Spleen (tissue), 11 donors: ENCODE results near the gene ZNF701. TPM values are rescaled to one million over a fixed set of nuclear protein-coding genes. Genes with fewer than 3 reads are reported as not detected.
A peak's percentile ranks its signal among the peaks of the same experiment; 100 is the strongest.
"Not testable (repeated sequence)": the region's sequence is repeated elsewhere in the genome, so short reads cannot be mapped to it uniquely, and the experiment has no call there.

Experiments used
- DNase-seq: peaks from one replicate; pipeline ENCODE4 v3.0.0-alpha.2; 2020
- H3K27ac ChIP-seq, 8 donors: fragments of 200-600 bp; sonication (generic) in 7 of 8; 1 replicate in 4 of 8; 2 replicates in 4 of 8; pipeline versions ENCODE4 v1.5.0 to v1.8.0; 2016 to 2021; ENCODE audit warnings: inconsistent platforms in 4 of 8, mild to moderate bottlenecking in 4 of 8, moderate library complexity in 1 of 8
- H3K27me3 ChIP-seq, 7 donors: fragments of 200-600 bp; sonication (generic) in 6 of 7; replicated peaks in 1 of 7; 1 replicate in 4 of 7; 2 replicates in 3 of 7; pipeline versions ENCODE4 v1.5.0 to v1.8.0; 2016 to 2021; ENCODE audit warnings: inconsistent platforms in 3 of 7, mild to moderate bottlenecking in 1 of 7
- H3K36me3 ChIP-seq, 6 donors: fragments of 200-600 bp; sonication (generic) in 5 of 6; 1 replicate in 4 of 6; 2 replicates in 2 of 6; pipeline versions ENCODE4 v1.5.0 to v1.8.0; 2016 to 2021; ENCODE audit warnings: inconsistent platforms in 2 of 6
- H3K4me1 ChIP-seq, 6 donors: fragments of 200-600 bp; sonication (generic) in 5 of 6; 1 replicate in 3 of 6; 2 replicates in 3 of 6; pipeline versions ENCODE4 v1.5.0 to v1.8.0; 2016 to 2021; ENCODE audit warnings: inconsistent platforms in 3 of 6
- H3K4me3 ChIP-seq, 8 donors: fragments of 200-600 bp; sonication (generic) in 7 of 8; 1 replicate in 4 of 8; 2 replicates in 4 of 8; pipeline versions ENCODE4 v1.5.0 to v1.8.0; 2016 to 2021; ENCODE audit warnings: inconsistent platforms in 4 of 8, mild to moderate bottlenecking in 4 of 8, moderate library complexity in 2 of 8
- H3K9me3 ChIP-seq, 8 donors: fragments of 200-600 bp; sonication (generic) in 7 of 8; 1 replicate in 4 of 8; 2 replicates in 4 of 8; pipeline versions ENCODE4 v1.5.0 to v1.8.0; 2016 to 2021; ENCODE audit warnings: inconsistent platforms in 4 of 8
- CTCF ChIP-seq, 11 experiments: fragments of 200-600 bp in 7 of 11; fragments of 450-650 bp in 4 of 11; sonication (generic) in 4 of 11; IDR thresholded peaks in 8 of 11; conservative IDR thresholded peaks in 3 of 11; 1 replicate in 7 of 11; 2 replicates in 4 of 11; pipeline versions ENCODE4 v1.4.0 to v1.8.0; 2016 to 2021; ENCODE audit warnings: antibody characterized with exemption in 11 of 11, inconsistent platforms in 4 of 11, mild to moderate bottlenecking in 1 of 11
- POLR2A ChIP-seq, 3 donors: fragments of 450-650 bp; IDR thresholded peaks; one replicate each; pipeline ENCODE4 v1.5.1; 2017; ENCODE audit warnings: antibody characterized with exemption in 3 of 3, mild to moderate bottlenecking in 1 of 3
- POLR2AphosphoS5 ChIP-seq, 3 donors: sonication (generic); formaldehyde crosslinking; IDR thresholded peaks; one replicate each; pipeline ENCODE4 v1.5.1; 2017; ENCODE audit warnings: antibody characterized with exemption in 3 of 3
- WGBS, 5 donors: extraction: QIAGEN DNeasy Blood & Tissue Kit in 3 of 5; methylation state at CpG; one replicate each; pipeline versions ENCODE4 v1.1.5 to v1.1.7; 2013 to 2018; 5-methylcytosine and 5-hydroxymethylcytosine counted together
- intact Hi-C: fragments of 100-400 bp; cut with DNase I; formaldehyde crosslinking; loops from one replicate; pipeline ENCODE4 v1.15.0; 2023; ENCODE audit warnings: low total_unique reads
- polyA plus RNA-seq, 3 donors: library from polyadenylated mRNA; stranded (reverse); fragments of 200-250 nt; gene quantifications; one replicate each; pipeline ENCODE4 v1.2.1, GENCODE V29; 2013
- total RNA-seq, 7 donors: library from RNA; depleted of rRNA in 3 of 7; stranded (reverse); fragments of >200 nt in 3 of 7; fragmentation: NEBNext Ultra II Directional in 4 of 7; extraction: Animal tissue kit (Norgen Biotek cat#: 25700) in 4 of 7; gene quantifications; one replicate each; pipeline versions ENCODE4 v1.1.0 to v1.2.1, GENCODE V29; 2016 to 2021
- donor health status: healthy with polysubstance abuse.
- donor health status: DM: no; HTN: no; CAD: no; lungs with moderate emphysema.
- donor health status: DM: no; HTN: no; CAD: no.
- donor health status: Bipolar disorder and iron deficiency.
- donor health status: healthy.
- donor health status: DM: no; HTN: no; CAD: no.
- donor health status: DM: yes; HTN: yes; CAD: no.

The ZNF701 gene
- total and polyA plus RNA-seq, 10 donors = 5.0 to 28.2 (median 20.0) TPM

- Histone ChIP-seq H3K27ac (peak overlapping the region in 2 of 8 donors; percentile 18 to 46), H3K36me3 (peaks cover 8 to 87% (median 55%) of the 10 kb centered on the region in 6 donors), H3K4me1 (peaks cover 0 to 11% (median 4%) of the 10 kb centered on the region in 6 donors), H3K9me3 (peaks cover 0 to 99% (median 66%) of the 10 kb centered on the region in 8 donors), H3K27me3 (no peaks in the 10 kb centered on the region), H3K4me3 (no peak overlapping the region)
- TF ChIP-seq POLR2A (IDR thresholded peaks at IDR 0.05) = no peak
- no peak for TF ChIP-seq CTCF (IDR thresholded peaks at IDR 0.05 in 8 of 11, conservative IDR thresholded peaks at IDR 0.05 in 3 of 11)
- TF ChIP-seq POLR2AphosphoS5 (IDR thresholded peaks at IDR 0.05) = no peak
- intact Hi-C loops = no loop called here
- no peak for DNase-seq
- WGBS, 5 donors = 45 to 61% (median 58%) methylated on average over 8 of the region's 8 CpGs
These were observed 27.0 kb upstream of the ZNF701 start for GRCh38 chr19:52542984-52543664.

- no peak for DNase-seq
- intact Hi-C loops = no loop called here
- TF ChIP-seq POLR2A (IDR thresholded peaks at IDR 0.05) (no peak), POLR2AphosphoS5 (IDR thresholded peaks at IDR 0.05) (no peak), CTCF (IDR thresholded peaks at IDR 0.05 in 8 of 11, conservative IDR thresholded peaks at IDR 0.05 in 3 of 11) (no peak)
- Histone ChIP-seq H3K4me1 (no peaks in the 10 kb centered on the region), H3K27ac (no peak overlapping the region), H3K27me3 (no peaks in the 10 kb centered on the region), H3K9me3 (peaks cover 33 to 100% (median 100%) of the 10 kb centered on the region in 8 donors), H3K4me3 (peak overlapping the region in 1 of 8 donors; percentile 33), H3K36me3 (peaks cover 25 to 100% (median 86%) of the 10 kb centered on the region in 6 donors)
- 95 to 98% (median 97%) methylated on average over 15 of the region's 15 CpGs for WGBS, 5 donors
These were observed 15.7 kb upstream of the ZNF701 start for GRCh38 chr19:52554216-52554971.

- H3K4me1 ChIP-seq = no peaks in the 10 kb centered on the region
- WGBS, 5 donors = 97 to 98% (median 98%) methylated on average over 15 to 16 of the region's 16 CpGs
- H3K4me3 ChIP-seq = no peak overlapping the region
- TF ChIP-seq CTCF (IDR thresholded peaks at IDR 0.05 in 8 of 11, conservative IDR thresholded peaks at IDR 0.05 in 3 of 11) (no peak), POLR2AphosphoS5 (IDR thresholded peaks at IDR 0.05) (no peak), POLR2A (IDR thresholded peaks at IDR 0.05) (no peak)
- H3K36me3 ChIP-seq = peaks cover 18 to 100% (median 77%) of the 10 kb centered on the region in 6 donors
- DNase-seq = no peak
- H3K27me3 ChIP-seq = no peaks in the 10 kb centered on the region
- H3K27ac ChIP-seq = no peak overlapping the region
- intact Hi-C loops = no loop called here
- H3K9me3 ChIP-seq = peaks cover 35 to 100% (median 100%) of the 10 kb centered on the region in 8 donors
These were observed 12.7 kb upstream of the ZNF701 start for GRCh38 chr19:52557231-52557995.

GRCh38 chr19:52558732-52559445 lies 11.2 kb upstream of the ZNF701 start:
- Histone ChIP-seq H3K9me3 (peaks cover 33 to 100% (median 100%) of the 10 kb centered on the region in 8 donors), H3K36me3 (peaks cover 12 to 100% (median 76%) of the 10 kb centered on the region in 6 donors)
- H3K4me1 ChIP-seq, DNase-seq, intact Hi-C loops, H3K4me3 ChIP-seq, H3K27me3 ChIP-seq, H3K27ac ChIP-seq: not testable (repeated sequence)
- WGBS, 5 donors = 82 to 94% (median 86%) methylated on average over 5 of the region's 5 CpGs

- whole genome bisulfite sequencing, 5 donors = 95 to 99% (median 98%) methylated on average over 8 of the region's 8 CpGs
- H3K4me1 ChIP-seq, DNase-seq, H3K27ac ChIP-seq, intact Hi-C loops, H3K27me3 ChIP-seq: not testable (repeated sequence)
- Histone ChIP-seq H3K4me3 (peak overlapping the region in 1 of 8 donors; percentile 17), H3K36me3 (peaks cover 3 to 85% (median 65%) of the 10 kb centered on the region in 6 donors), H3K9me3 (peaks cover 19 to 100% (median 100%) of the 10 kb centered on the region in 8 donors)
These were observed 8.5 kb upstream of the ZNF701 start for GRCh38 chr19:52561611-52562010.
